ENCODE measurements around the gene SPOCK1. TPM values are rescaled to one million over a fixed set of nuclear protein-coding genes. Genes with fewer than 3 reads are reported as not detected.
A peak's percentile ranks its signal among the peaks of the same experiment; 100 is the strongest.
"Not testable (repeated sequence)": the region's sequence is repeated elsewhere in the genome, so short reads cannot be mapped to it uniquely, and the experiment has no call there.

Gene SPOCK1
- total RNA-seq, 1 experiment from 2014 or later, result 23.4 TPM

DNA sequence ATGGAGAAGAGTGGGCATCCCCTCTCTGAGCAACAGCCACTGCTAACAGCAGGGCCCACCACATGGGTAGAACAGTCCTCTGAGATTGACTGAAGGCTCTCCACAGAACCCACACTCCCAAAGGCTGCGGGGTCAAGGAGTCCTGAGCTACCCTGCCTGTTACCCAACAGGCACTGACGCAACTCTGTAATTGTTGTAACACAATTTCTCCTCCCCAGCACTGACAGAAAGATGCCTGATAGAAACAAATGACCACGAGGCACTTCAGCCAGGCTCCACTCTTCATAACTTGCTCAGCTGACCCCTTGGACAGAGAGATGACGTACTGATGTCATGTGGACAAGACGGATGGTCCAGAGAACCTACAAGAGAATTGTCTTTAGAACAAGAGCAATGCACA is 220.7 kb downstream of the SPOCK1 start:
- DNase-seq (ENCODE audit: low read depth, low spot score), result no peak
- in situ Hi-C loops (cut with HindIII; ENCODE audit: low pct_unique_long_range_greater_than_20kb, low sequenced_read_pairs), result no loop called here

DNA sequence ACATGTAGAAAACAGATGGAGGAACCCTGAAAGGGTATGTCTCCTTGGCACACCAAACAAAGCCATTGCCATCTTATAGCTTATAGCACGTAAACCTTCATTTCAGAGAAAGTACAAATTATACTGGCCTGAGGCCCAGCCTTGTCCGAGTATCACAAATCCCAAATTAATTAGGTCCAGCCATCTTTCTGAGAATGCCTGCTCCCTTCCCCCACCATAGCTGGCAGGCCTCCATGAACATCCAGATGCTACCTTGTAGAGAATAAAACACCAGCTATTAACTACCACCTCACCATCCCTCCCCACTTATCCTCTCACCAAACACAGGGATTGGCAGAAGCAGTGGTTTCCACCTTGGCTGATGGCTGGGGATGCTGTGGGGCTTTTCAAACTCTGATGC is 224.0 kb downstream of the SPOCK1 start:
- in situ Hi-C loops (cut with HindIII; ENCODE audit: low pct_unique_long_range_greater_than_20kb, low sequenced_read_pairs), result no loop called here
- no peak for DNase-seq (ENCODE audit: low read depth, low spot score)

DNA sequence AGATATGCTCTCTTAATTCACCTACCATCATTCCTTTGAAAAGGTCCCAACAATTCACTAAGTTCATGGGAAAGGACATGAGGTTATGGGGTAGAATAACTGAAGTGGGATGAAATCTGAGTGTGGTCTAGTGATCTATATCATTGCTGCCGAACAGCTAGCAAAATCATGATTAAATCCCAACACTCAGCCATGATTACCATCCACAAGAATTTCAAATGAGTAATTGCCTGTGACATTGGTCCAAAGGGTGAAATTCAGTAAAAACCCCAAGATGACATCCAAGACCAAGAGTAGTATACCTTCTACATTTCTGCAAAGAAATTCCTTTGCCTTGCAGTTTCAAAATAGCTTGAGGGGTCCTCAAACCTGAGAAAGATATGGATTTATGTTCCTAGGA is 225.6 kb downstream of the SPOCK1 start:
- in situ Hi-C loops (cut with HindIII; ENCODE audit: low pct_unique_long_range_greater_than_20kb, low sequenced_read_pairs), result no loop called here

DNA sequence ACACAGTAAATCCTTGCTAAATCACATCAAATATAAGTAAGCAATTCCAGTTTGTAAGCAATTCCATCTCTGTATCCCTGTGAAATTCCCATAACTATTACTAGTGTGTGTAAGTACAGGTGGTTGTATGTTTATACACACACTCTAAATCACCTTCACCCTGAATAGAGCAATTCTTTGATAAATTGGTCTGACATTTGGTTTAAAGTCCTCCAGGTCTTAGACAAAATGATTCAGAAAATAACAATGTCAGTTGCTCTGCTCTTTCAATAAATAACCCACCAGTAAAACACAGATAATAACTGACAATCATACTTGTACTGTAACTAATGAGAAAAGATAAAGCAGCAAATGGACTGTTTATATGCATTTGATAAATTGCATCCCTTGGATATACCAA is 226.3 kb downstream of the SPOCK1 start:
- DNase-seq (ENCODE audit: low read depth, low spot score), result no peak
- in situ Hi-C loops (cut with HindIII; ENCODE audit: low pct_unique_long_range_greater_than_20kb, low sequenced_read_pairs), result no loop called here

More for the DNA sequence above, 225.6 kb downstream of the SPOCK1 start:
- DNase-seq (ENCODE audit: low read depth, low spot score), result no peak

DNA sequence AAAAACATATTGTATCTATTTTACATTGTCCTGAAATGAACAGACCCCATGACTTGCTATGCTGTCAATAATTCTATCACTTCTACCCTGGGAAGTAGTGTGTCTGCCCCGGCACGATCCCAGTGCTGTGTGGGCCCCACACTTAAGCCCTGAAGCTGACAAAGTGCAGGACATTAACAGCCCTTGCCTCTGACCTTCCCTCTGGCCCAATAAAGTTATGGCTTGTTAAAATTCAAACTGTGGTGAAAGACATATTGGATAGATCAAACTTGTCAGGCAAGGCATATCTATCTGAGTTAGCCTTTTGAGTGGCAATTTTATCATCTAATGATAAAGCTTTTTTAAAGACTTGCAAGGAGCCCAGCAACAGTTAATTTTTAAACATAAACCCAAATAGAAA is 229.2 kb downstream of the SPOCK1 start:
- in situ Hi-C loops (cut with HindIII; ENCODE audit: low pct_unique_long_range_greater_than_20kb, low sequenced_read_pairs), result no loop called here
- DNase-seq (ENCODE audit: low read depth, low spot score), result no peak

DNA sequence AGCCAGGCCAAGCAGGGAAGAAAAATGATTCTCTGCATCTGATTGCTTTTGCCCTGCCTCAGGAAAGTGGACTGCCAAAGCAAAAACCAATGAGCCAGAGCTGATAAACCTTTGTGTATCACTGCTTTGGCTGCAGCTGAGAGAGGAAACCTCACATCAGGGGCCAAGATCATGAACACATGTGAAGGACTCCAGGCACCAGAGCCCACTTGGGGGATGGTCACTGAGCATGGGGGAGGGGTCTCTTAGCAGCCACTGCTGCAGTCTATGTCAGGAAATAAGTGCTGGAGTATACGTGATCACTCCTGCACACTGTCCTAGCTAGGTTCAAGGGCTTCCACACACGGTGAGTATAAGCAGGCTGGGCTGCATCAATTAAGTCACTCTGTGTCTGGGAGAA is 229.9 kb downstream of the SPOCK1 start:
- no peak for DNase-seq (ENCODE audit: low read depth, low spot score)
- in situ Hi-C loops (cut with HindIII; ENCODE audit: low pct_unique_long_range_greater_than_20kb, low sequenced_read_pairs), result no loop called here

DNA sequence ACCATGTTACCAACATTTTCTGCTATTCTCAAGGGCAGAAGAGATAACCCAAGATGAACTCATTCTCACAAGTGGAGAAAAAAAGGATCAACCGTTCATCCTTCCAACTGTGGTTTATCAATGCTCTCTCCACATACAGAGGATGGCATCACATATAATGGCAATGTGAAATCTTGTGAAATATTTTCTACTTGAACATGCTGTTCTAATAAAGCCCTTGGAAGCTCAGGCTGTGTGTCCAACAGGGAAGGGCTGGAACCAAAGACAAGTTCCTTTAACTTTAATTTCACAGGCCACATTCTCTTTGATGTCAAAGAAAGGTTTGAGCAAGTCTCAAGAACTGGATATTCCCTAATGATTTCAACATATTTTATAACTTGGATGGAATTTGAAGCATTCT is 230.5 kb downstream of the SPOCK1 start:
- in situ Hi-C loops (cut with HindIII; ENCODE audit: low pct_unique_long_range_greater_than_20kb, low sequenced_read_pairs), result no loop called here

DNA sequence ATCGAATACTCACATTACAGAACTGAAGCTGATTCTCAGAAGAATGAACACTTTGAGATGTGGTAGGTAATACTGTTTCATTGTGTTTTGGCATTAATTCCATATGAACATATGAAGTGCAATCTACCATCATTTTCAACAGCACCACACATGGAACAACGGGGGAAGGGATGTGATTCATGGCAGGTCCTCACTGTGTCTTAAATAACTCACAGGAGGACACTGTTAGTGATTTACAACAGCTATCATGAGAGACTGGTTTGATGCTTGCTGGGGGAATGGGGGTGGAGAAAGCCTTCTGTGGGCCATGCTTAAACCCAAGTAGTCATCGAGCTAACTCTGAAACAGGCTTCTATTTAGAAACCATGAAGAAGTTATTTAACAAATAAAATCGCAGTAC is 232.9 kb downstream of the SPOCK1 start:
- peak; percentile 3 for DNase-seq (ENCODE audit: low read depth, low spot score)
- in situ Hi-C loops (cut with HindIII; ENCODE audit: low pct_unique_long_range_greater_than_20kb, low sequenced_read_pairs), result no loop called here

More for the DNA sequence above, 230.5 kb downstream of the SPOCK1 start:
- DNase-seq (ENCODE audit: low read depth, low spot score), result no peak

DNA sequence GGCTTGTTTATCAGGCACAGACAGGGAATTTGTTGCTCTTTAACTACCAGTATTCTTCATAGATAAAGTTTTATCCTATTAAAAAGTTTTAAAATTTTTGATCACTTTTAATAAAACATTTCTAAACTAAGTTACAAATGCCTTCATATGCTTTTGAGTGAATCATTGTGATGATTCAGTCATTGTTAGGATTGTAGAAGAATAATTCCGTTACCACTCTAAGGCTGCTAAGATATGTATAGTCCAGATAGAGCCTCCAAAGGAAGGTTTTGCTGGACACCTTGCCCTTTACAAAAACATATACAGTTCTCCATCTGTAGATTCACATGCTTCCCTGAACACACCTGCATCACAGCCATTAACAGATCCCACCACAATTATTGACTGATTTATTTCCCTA is 233.7 kb downstream of the SPOCK1 start:
- DNase-seq (ENCODE audit: low read depth, low spot score), result no peak
- in situ Hi-C loops (cut with HindIII; ENCODE audit: low pct_unique_long_range_greater_than_20kb, low sequenced_read_pairs), result no loop called here

DNA sequence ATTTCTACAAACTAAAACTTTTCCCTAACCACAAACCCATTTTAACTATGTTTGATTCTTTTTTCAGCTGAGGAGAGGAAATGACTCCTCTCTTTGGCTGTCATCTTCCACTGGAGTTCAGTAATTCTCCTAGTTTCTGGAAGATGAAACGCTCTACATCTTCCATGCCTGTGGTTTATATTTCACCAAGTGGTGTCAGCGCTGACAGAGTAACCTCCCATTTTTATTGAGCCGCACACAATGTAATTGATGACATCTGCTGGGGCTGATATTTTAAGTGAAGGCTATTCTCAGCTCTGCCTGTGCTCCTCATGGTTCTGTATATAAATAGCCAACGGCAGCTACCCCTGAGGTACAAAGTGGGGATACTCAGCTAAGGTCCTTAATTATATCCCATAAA is 234.6 kb downstream of the SPOCK1 start:
- no peak for DNase-seq (ENCODE audit: low read depth, low spot score)
- in situ Hi-C loops (cut with HindIII; ENCODE audit: low pct_unique_long_range_greater_than_20kb, low sequenced_read_pairs), result no loop called here

DNA sequence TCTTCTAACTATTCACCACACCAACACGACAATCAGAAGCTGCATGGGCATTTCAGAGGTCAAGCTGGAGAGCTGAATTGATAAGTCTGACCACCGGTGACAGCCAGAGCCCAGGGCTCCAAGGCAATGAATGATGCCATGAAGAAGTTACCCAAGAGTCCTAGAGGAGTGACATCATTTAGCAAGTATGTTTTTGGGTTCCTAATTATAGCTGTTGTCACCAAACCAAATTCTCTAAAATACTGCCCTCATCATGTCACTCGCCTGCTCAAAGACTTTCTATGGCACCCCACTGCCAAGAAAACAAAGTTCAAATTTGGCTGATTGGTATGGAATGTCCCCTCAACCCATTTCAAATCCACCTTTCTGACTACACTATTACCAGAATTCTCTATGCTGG is 235.1 kb downstream of the SPOCK1 start:
- in situ Hi-C loops (cut with HindIII; ENCODE audit: low pct_unique_long_range_greater_than_20kb, low sequenced_read_pairs), result no loop called here
- DNase-seq (ENCODE audit: low read depth, low spot score), result no peak

DNA sequence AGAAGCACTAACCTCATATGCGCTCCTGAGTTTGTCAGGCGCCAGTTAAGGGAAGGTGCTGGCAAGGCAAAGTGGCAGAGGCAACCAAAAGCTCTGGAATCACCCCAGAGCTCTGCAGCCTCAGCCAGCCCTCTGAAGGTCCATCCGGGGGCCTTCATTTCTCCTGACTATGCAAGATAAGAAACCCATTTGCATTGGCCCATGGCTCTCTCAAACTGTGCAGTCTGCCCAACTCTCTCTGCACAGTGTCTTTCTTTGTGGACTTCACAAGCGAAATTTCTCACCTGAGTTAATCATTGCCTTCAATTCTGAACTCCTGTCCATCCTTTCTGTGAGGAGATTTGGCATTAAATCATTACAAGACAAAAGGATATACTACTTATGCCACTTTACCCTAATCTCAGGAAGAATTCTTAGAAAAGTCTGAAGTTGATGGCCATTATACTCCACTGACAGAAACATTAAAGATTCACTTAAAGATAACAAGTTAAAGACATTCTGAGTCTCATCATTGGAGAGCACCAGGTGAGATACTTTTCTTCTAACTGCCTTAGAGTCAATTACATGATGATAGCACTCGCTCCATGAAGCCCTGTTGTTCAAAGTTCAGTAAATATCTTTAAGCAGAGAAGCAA is 235.6 kb downstream of the SPOCK1 start:
- no peak for DNase-seq (ENCODE audit: low read depth, low spot score)

DNA sequence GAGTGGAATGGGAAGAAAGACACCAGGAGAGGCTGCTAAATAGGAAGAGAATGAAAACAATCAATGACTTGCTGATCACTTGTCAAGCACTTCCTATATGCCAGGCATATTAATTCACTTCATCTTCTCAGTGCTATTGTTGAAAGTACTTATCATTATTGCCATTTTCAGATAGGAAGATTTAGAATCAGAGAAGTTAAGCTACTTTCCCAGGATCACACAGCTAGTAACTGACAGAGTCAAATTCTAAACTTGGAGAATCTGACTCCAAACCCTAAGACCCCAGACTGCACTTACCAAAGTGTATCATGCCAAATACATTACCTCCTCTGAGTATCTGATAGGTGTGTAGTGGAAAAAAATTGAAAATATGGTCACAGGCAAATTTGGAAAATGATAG is 236.3 kb downstream of the SPOCK1 start:
- in situ Hi-C loops (cut with HindIII; ENCODE audit: low pct_unique_long_range_greater_than_20kb, low sequenced_read_pairs), result no loop called here
- DNase-seq (ENCODE audit: low read depth, low spot score), result no peak

More for the DNA sequence above, 235.6 kb downstream of the SPOCK1 start:
- in situ Hi-C loops (cut with HindIII; ENCODE audit: low pct_unique_long_range_greater_than_20kb, low sequenced_read_pairs), result no loop called here

DNA sequence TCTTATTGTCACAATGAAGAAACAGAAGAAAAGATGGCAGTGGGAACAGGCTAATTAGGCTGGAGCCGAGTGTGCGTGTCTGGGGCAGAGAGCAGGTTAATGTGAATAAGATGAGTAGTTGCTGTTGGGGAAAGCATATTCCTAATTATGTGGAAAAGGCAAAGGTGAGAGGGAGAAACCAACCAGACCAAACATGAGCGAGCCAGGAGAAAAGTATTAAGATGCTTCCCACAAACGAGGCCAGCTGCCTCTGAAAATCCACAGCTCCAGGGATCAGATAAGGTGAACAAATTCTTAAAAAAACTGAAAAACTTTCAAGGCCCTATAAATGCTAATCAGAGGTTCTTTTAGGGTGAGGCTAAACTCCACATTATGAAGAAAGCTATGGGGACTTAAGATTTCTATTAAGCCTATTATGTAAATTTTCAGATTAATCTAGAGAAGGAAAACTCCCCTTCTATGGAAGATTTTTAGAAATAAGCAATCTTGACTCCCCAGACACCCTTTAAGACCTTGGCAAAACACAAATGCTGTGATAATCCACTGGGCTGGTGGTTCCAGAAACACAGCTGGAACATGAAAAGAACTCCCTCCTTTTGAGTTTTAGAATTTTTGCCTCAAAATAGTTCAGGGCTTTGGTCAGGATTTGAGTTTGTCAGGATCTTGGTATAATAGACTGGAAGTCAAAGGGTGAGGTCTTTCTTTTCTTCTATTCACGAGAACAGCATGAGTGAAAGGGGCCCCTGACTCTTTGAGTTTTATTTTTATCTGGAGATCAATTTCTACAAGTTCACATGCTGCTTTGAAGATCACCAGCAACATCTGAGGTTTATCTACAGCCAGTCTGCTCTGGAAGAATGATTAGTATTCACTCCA is 238.1 kb downstream of the SPOCK1 start:
- in situ Hi-C loops (cut with HindIII; ENCODE audit: low pct_unique_long_range_greater_than_20kb, low sequenced_read_pairs), result no loop called here
- no peak for DNase-seq (ENCODE audit: low read depth, low spot score)

DNA sequence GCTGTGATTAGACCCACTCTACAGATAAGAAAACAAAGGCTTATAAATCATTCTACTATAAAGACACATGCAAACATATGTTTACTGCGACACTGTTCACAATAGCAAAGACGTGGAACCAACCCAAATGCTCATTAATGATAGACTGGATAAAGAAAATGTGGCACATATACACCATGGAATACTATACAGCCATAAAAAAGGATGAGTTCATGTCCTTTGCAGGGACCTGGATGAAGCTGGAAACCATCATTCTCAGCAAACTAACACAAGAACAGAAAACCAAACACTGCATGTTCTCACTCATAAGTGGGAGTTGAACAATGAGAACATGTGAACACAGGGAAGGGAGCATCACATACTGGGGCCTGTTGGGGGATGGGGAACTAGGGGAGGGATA is 240.0 kb downstream of the SPOCK1 start:
- in situ Hi-C loops (cut with HindIII; ENCODE audit: low pct_unique_long_range_greater_than_20kb, low sequenced_read_pairs); DNase-seq (ENCODE audit: low read depth, low spot score): not testable (repeated sequence)

DNA sequence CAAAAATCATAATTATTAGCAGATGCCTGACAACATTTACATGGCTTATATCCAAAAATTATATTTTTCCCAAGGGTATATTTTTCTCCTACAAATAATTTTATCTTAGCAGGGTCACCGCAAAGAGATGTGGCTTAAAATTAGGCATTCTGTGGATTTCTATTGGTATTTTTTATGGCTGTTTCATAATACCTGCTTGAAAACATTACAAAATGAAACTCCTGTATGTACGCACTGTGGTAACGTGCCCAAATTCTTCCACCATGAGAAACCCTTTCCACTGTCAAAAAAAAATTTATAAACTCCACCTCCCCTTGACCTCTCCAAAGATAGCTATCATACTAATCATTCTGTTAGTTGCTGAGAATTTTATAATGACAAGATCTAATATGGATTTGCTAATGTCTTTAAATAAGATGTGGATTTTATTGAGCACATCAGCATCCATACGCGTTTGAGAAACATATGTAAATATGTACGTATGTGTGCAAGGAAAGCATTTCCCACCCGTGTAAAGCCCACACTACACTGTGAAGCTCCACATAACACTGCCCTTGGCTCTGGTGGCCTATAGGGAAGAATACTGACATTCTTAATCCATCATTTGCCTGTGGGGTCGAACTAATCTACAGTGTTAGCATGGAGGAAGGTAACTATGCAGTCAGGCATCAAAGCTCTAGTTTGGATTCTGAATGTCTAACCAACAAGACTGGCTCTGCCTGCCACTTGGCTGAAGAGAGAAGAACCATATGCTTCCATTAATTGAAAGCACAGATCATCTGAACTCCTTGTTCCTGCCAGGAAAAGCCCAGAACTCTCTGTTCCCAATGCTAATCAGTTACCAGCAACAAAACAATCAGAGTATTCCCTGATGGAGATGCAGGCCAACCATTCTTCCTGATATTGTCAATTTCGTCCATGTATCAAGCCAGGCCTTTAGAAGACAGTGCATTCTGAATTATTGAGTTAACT is 244.7 kb downstream of the SPOCK1 start:
- in situ Hi-C loops (cut with HindIII; ENCODE audit: low pct_unique_long_range_greater_than_20kb, low sequenced_read_pairs), result no loop called here
- no peak for DNase-seq (ENCODE audit: low read depth, low spot score)

DNA sequence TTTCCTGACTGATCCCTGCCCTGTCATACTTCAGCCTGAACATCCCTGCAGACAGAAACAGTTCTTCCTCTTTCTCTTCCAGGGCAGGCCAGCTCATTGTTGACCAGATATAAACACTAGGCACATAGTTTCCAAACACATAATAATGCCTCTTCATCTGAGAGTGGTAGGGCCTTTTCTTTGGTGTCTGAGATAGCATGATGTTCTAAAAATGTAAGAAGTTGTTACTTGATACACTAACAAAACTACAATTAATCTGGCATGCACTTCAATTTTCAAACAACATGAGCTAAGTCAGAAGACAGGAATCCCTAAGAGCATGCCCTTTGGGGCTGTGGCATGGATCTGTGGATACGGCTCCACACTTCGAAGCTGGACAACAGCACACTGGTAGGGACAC is 246.6 kb downstream of the SPOCK1 start:
- in situ Hi-C loops (cut with HindIII; ENCODE audit: low pct_unique_long_range_greater_than_20kb, low sequenced_read_pairs), result no loop called here
- no peak for DNase-seq (ENCODE audit: low read depth, low spot score)

DNA sequence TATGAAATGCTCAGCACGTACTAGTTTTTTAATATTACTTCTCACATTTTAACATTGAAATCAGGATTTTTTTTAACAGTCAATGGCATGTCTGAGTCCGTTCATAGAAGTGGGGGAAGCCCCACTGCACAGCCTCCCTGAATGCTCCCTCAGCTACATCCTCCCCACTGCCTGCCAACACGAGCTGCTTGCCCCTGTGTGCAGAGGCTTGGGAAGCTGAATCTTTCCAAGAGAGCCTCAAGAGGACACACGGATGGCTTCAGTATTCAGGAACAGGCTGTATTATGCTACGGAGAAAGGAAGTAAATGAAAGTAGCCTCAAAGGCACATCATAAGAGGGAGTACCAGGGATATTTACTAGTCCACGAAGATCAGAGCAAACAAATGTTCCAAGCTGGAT is 248.7 kb downstream of the SPOCK1 start:
- no peak for DNase-seq (ENCODE audit: low read depth, low spot score)
- in situ Hi-C loops (cut with HindIII; ENCODE audit: low pct_unique_long_range_greater_than_20kb, low sequenced_read_pairs), result no loop called here

Measured in SK-MEL-5 (cell line).